Stimulated activated CD4-positive, alpha-beta T cell treated with anti-CD3 and anti-CD28 coated beads, Interleukin-1b, Interleukin-23, amount 100 ng/mL, for 24 hours (primary cell): ENCODE data around the gene SKIDA1.

ENCODE experiments used
- DNase-seq, 4 experiments: peaks; one replicate each; pipeline ENCODE4 v3.0.0-alpha.2; 2020; ENCODE audit warnings: low read depth in 4 of 4, low spot score in 1 of 4

Gene SKIDA1

GRCh38 chr10:21502348-21502740 is 23.1 kb downstream of the SKIDA1 start:
- no peak for DNase-seq

- DNase-seq, result no peak
Observed at GRCh38 chr10:21501731-21502347, 23.6 kb downstream of the SKIDA1 start.

GRCh38 chr10:21501091-21501490 is 24.4 kb downstream of the SKIDA1 start:
- DNase-seq, result no peak

DNA sequence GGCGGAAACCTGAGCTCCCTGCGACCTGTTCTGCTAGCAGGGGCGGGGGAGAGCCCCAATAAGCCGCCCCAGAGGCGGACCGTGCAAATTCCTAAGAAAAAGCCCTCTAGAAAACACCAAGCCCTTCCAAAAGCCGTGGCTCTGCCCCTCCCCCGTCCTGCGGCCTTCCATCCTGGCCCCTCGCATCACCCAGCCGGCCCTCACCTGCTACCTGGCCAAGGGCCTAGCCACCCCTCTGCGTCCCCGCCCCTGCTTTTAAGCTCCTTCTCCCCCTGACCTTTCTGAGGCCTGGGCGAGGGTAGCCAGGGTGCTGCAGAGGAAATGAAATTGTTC is 24.9 kb downstream of the SKIDA1 start:
- DNase-seq, result no peak

GRCh38 chr10:21499701-21500577 is 25.5 kb downstream of the SKIDA1 start:
- no peak for DNase-seq

DNA sequence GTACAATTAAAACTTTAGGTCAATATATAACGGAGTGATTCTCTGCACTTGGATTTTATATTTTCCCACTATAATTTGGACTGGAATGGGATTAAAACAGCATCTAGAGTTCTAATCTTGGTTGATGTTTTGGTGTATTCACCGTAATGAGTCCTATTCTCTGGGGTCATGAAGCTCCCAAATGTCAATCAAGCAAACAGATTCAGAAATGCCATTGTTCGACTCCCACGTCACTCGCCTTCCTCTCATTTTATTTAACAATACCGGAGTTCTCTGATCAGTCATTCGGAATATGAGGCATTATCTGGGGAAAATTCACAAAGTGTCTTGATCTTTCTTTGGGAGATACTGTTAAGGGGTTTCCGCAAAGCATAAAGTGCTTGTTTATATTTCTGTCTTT is 26.5 kb downstream of the SKIDA1 start:
- no peak for DNase-seq

DNA sequence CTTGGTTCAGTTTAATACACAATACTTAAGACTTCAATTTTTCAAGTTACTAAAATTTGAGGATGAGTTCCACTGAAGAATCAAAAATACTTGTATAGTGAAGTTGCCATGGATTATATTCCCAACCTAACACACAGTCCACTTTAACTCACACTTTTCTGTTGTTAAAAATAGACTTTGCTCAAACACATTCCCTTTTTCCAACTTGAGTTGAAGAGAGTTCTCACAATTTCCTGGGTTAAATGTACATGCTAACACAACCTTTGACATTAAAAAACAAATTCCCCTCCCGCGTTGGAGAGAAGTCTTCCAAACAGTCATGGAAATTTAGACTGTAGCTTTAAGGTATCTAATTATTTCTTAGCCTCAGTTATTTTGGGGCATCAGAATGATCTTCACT is 27.1 kb downstream of the SKIDA1 start:
- no peak for DNase-seq

GRCh38 chr10:21497177-21497807 is 28.2 kb downstream of the SKIDA1 start:
- DNase-seq, result no peak

DNA sequence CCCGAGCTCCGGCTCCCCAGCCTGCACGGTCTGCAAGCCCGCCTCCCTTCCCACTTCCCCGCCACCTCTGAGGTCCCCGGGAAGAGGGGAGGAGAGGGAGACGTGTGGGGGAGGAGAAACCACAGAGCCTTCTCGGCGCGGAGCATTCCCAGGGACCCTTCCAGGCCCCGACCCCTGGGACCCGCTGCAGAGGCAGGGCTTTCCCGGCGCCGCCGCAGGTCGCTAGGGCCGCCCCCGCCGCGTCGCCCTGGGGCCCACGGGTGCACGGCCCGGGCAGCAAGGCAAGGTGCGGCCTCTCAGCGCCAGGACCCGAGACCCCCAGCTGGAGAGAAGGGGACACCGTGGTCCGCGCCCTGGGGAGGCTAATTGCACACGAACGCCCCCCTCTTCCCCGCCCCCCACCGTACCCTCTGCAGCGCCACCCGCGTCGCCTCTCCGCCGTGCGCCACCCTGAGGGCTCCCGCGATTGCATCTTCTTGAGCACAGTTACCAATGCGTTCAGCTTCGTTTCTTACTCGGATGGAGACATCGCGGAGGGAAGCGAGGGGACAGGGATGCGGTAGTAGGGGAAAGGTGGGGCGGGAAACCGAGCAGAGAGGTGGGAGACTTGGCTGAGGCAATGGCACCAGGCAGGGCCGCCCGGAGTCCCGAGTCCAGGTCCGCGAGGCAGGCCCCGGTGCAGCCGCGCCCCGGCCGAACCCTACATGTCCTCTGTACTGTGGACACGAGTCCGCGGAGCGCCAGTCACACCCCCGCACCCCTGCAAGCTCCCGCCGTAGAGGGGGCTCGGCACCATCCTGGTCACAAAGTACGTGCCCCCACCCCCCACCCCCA is 28.9 kb downstream of the SKIDA1 start:
- no peak for DNase-seq

- DNase-seq, result peak; percentile 78 to 86 (median 81)
Observed at GRCh38 chr10:21495752-21496342, 29.6 kb downstream of the SKIDA1 start.

- DNase-seq, result no peak
Observed at GRCh38 chr10:21495002-21495751, 30.3 kb downstream of the SKIDA1 start.

- DNase-seq, result no peak
Observed at GRCh38 chr10:21494191-21495001, 31.1 kb downstream of the SKIDA1 start.

DNA sequence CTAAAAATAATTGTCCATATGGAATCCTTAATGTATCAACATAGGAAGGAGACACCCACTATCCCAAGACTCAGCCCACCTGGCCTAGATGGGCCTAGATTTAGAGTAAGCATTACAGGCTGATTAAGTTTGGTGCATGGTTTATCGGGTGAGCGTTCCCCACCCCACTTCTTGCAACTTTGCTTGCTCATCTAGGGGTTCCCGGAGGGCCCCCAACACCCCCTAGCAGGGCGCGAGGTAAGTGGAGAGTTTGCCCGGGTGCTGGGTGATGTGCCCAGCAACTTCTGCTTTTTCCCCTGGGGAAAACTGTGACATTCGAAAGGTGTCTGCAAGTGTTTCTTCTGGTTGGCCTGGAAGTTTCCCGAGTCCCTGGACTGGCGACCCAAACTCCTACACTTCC is 31.7 kb downstream of the SKIDA1 start:
- no peak for DNase-seq

DNA sequence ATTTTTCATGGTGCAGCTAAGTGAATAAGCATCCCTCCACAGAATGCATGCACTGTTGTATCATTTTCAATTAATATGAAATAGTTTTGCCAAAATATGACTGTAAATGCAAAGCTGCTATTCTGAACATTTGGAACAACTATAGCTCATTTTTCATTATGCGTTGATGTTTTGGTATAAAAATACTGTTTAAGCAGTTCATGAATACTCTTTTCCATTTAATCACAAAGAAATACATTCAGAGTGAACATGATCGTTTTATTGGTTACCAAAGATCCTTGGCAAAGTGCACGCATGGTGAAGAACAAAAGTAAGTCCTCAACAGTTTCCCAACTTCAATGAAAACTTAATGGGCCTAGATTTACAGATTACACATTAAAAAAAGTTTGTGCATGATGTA is 33.1 kb downstream of the SKIDA1 start:
- no peak for DNase-seq

- DNase-seq, result no peak
Observed at GRCh38 chr10:21490711-21491105, 34.8 kb downstream of the SKIDA1 start.

DNA sequence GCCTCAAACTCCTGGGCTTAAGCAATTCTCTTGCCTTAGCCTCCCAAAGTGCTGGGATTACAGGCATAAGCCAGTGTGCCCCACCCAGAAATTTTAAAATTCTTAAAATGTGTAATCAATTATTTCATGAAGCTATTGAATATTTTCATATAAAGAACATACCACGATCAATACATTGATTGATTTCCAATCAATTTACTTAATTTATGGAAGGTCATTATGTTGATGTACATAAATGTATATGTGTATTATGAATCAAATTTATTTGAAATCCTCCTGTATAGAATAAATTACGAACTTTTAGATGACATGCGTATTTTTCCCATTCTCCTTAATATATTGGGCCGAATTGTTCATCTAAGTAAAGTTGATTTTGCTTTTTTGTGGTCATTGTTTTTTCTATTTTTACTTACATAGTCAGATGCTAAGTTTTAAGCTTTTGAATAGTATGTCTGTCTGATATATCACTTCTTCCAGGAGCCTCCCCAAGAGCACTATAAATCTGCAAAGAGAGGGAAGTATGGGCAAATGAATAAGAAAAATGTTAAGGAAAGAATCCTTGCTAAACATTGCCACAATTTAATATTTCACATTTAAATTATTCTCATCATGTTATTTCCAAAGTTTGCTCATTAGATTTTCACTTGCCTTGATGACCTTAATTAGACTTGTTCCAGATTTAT is 35.3 kb downstream of the SKIDA1 start:
- no peak for DNase-seq

DNA sequence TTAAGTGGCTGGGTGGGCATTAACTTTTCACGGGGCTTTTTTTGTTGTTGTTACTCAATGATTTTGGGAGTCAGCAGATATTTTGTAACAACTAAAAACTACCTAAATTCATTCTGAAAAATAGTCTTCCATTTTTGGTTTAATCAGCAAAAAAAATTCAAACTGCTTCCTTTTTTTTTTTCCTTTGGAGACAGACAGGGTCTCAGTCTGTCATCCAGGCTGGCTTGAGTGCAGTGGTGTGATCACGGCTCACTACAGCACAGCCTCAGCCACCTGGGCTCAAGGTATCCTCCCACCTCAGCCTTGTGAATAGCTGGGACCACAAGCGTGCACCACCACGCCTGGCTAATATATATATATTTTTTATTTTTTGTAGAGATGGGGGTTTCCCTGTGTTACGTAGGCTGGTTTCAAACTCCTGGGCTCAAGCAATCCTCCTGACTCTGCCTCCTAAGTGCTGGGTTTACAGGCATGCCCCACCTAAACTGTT is 36.5 kb downstream of the SKIDA1 start:
- no peak for DNase-seq

- DNase-seq, result no peak
Observed at GRCh38 chr10:21488246-21488956, 37.1 kb downstream of the SKIDA1 start.
